IMR-90 (cell line): ENCODE data around the gene NPAS3. TPM values are rescaled to one million over a fixed set of nuclear protein-coding genes. Genes with fewer than 3 reads are reported as not detected.

ENCODE experiments used
- ATAC-seq: fragments of 200-7000 bp; cut with Tn5 transposase; 2 replicates; pipeline ENCODE4 v1.9.1; 2020; ENCODE audit warnings: low read depth, mild to moderate bottlenecking, moderate library complexity
- BruUV-seq: library from RNA; stranded (reverse); fragments of 400-500 nt; replicated peaks from 2 replicates; lab custom pipeline; 2021; lab: Mats Ljungman, UMichigan
- CTCF ChIA-PET: fragments of 300-600 bp; formaldehyde crosslinking; extraction: SDS; loops from one replicate; lab custom pipeline; 2021; ENCODE audit warnings: antibody characterized with exemption; lab: Yijun Ruan, JAX
- POLR2A ChIA-PET: fragments of 300-600 bp; sonication (Branson Sonifier 250); formaldehyde crosslinking; loops from one replicate; lab custom pipeline; 2022; ENCODE audit warnings: antibody characterized with exemption; ENCODE audit not compliant: unreplicated experiment; lab: Charles Lee
- DNase-seq: peaks from one replicate; pipeline ENCODE4 v3.0.0; 2013
- H2AFZ ChIP-seq: replicated peaks from 2 replicates; pipeline ENCODE3; 2013; ENCODE audit warnings: low read length, mild to moderate bottlenecking; ENCODE audit not compliant: poor library complexity
- H2AK5ac ChIP-seq: 2 replicates; pipeline ENCODE4 v1.6.1; 2013; ENCODE audit warnings: low read depth, low read length, inconsistent platforms
- H2AK9ac ChIP-seq: replicated peaks from 2 replicates; pipeline ENCODE3; 2013; ENCODE audit warnings: mild to moderate bottlenecking, low read depth, low read length, moderate library complexity; ENCODE audit not compliant: poor library complexity
- H2BK120ac ChIP-seq: 2 replicates; pipeline ENCODE4 v1.6.1; 2013; ENCODE audit warnings: low read depth, low read length, inconsistent platforms
- H2BK15ac ChIP-seq: 3 replicates; pipeline ENCODE4 v1.6.1; 2013; ENCODE audit warnings: low read depth, low read length, inconsistent platforms
- H2BK20ac ChIP-seq: 2 replicates; pipeline ENCODE4 v1.6.1; 2013; ENCODE audit warnings: low read depth, mild to moderate bottlenecking, inconsistent platforms, low read length, moderate library complexity
- H2BK5ac ChIP-seq: 2 replicates; pipeline ENCODE4 v1.6.1; 2013; ENCODE audit warnings: mild to moderate bottlenecking, low read depth, low read length, inconsistent platforms; ENCODE audit not compliant: poor library complexity, severe bottlenecking
- H3K14ac ChIP-seq: replicated peaks from 2 replicates; pipeline ENCODE4 v1.6.1; 2013; ENCODE audit warnings: low read depth, low read length, inconsistent platforms
- H3K18ac ChIP-seq: 2 replicates; pipeline ENCODE4 v1.6.1; 2013; ENCODE audit warnings: low read depth, low read length, control low read depth
- H3K23ac ChIP-seq: 2 replicates; pipeline ENCODE4 v1.6.1; 2013; ENCODE audit warnings: low read depth, low read length, inconsistent platforms
- H3K27ac ChIP-seq: 2 replicates; pipeline ENCODE4 v1.5.1; 2013; ENCODE audit warnings: mild to moderate bottlenecking, control low read depth, low read length; ENCODE audit not compliant: insufficient read depth
- H3K27me3 ChIP-seq: 2 replicates; pipeline ENCODE4 v1.6.1; 2013; ENCODE audit warnings: low read length; ENCODE audit not compliant: control insufficient read depth, insufficient read depth
- H3K36me3 ChIP-seq: 2 replicates; pipeline ENCODE4 v1.6.1; 2013; ENCODE audit warnings: low read length, mixed read lengths; ENCODE audit not compliant: control insufficient read depth, insufficient read depth
- H3K4ac ChIP-seq: 2 replicates; pipeline ENCODE4 v1.6.1; 2013; ENCODE audit warnings: low read depth, low read length, inconsistent platforms
- H3K4me1 ChIP-seq: 2 replicates; pipeline ENCODE4 v1.6.1; 2013; ENCODE audit warnings: low read length, mixed read lengths; ENCODE audit not compliant: control insufficient read depth, insufficient read depth
- H3K4me2 ChIP-seq: 2 replicates; pipeline ENCODE4 v1.6.1; 2013; ENCODE audit warnings: low read depth, mild to moderate bottlenecking, control low read depth, low read length, moderate library complexity
- H3K4me3 ChIP-seq: 2 replicates; pipeline ENCODE4 v1.5.1; 2013; ENCODE audit warnings: low read depth, mild to moderate bottlenecking, control low read depth, low read length, moderate library complexity; ENCODE audit not compliant: insufficient read depth
- H3K56ac ChIP-seq: 2 replicates; pipeline ENCODE4 v1.6.1; 2013; ENCODE audit warnings: low read length, inconsistent platforms; ENCODE audit not compliant: insufficient read depth; ENCODE audit errors: extremely low read depth
- H3K79me1 ChIP-seq, 2 experiments: 2 replicates each; pipeline ENCODE4 v1.6.1; 2013; ENCODE audit warnings: low read length in 2 of 2, inconsistent platforms in 1 of 2, low read depth in 1 of 2
- H3K9ac ChIP-seq: 2 replicates; pipeline ENCODE4 v1.6.1; 2013; ENCODE audit warnings: low read depth, low read length, control low read depth
- H3K9me1 ChIP-seq: 2 replicates; pipeline ENCODE4 v1.6.1; 2013; ENCODE audit warnings: low read length, inconsistent platforms; ENCODE audit not compliant: insufficient read depth
- H3K9me3 ChIP-seq: 2 replicates; pipeline ENCODE4 v1.6.1; 2013; ENCODE audit warnings: low read length; ENCODE audit not compliant: control insufficient read depth, insufficient read depth
- H4K20me1 ChIP-seq: 2 replicates; pipeline ENCODE4 v1.6.1; 2013; ENCODE audit warnings: low read length, inconsistent platforms; ENCODE audit not compliant: insufficient read depth
- H4K5ac ChIP-seq: 2 replicates; pipeline ENCODE4 v1.6.1; 2013; ENCODE audit warnings: mild to moderate bottlenecking, low read depth, low read length, control low read depth
- H4K8ac ChIP-seq, 2 experiments: 2 replicates each; pipeline ENCODE4 v1.6.1; 2013; ENCODE audit warnings: low read depth in 2 of 2, low read length in 2 of 2, control low read depth in 1 of 2, inconsistent platforms in 1 of 2
- H4K91ac ChIP-seq: 2 replicates; pipeline ENCODE4 v1.6.1; 2013; ENCODE audit warnings: low read depth, low read length, inconsistent platforms; ENCODE audit not compliant: insufficient read depth
- CEBPB ChIP-seq: IDR thresholded peaks from 2 replicates; pipeline ENCODE4 v1.6.1; 2012; ENCODE audit warnings: low read depth, low read length, improper control_type of control experiment
- CTCF ChIP-seq: conservative IDR thresholded peaks from 2 replicates; pipeline ENCODE4 v1.5.1; 2012; ENCODE audit warnings: mild to moderate bottlenecking, low read depth, low read length, improper control_type of control experiment
- MXI1 ChIP-seq: IDR thresholded peaks from 2 replicates; pipeline ENCODE4 v1.6.1; 2012; ENCODE audit warnings: low read depth, mild to moderate bottlenecking, low read length, moderate library complexity, borderline replicate concordance
- RCOR1 ChIP-seq: IDR thresholded peaks from 2 replicates; pipeline ENCODE4 v1.6.1; 2012; ENCODE audit warnings: mild to moderate bottlenecking, low read length, improper control_type of control experiment; ENCODE audit not compliant: insufficient replicate concordance
- SMC3 ChIP-seq: fragments of 150-350 bp; IDR thresholded peaks from 2 replicates; pipeline ENCODE4 v1.6.1; 2016; ENCODE audit warnings: low read depth, mild to moderate bottlenecking, antibody characterized with exemption, low read length, moderate library complexity
- USF2 ChIP-seq: fragments of 150-350 bp; IDR thresholded peaks from 2 replicates; pipeline ENCODE4 v1.6.1; 2017; ENCODE audit warnings: mild to moderate bottlenecking, antibody characterized with exemption, low read length, low read depth
- WGBS, 2 experiments: methylation state at CpG; one replicate each; pipeline versions ENCODE4 v1.1.5 to v1.1.7; 2013; ENCODE audit warnings: missing lambda C conversion rate in 2 of 2; ENCODE audit not compliant: insufficient read length in 1 of 2; ENCODE audit errors: extremely low coverage in 2 of 2; 5-methylcytosine and 5-hydroxymethylcytosine counted together
- dilution Hi-C: fragments of 300-500 bp; cut with HindIII; formaldehyde crosslinking; loops from one replicate; pipeline ENCODE4 v1.14.3; 2018; ENCODE audit warnings: low sequenced_read_pairs; ENCODE audit not compliant: unreplicated experiment
- in situ Hi-C: fragments of 300-500 bp; cut with MboI; formaldehyde crosslinking; loops from 3 replicates; pipeline ENCODE4 v1.14.3; 2019; ENCODE audit warnings: low sequenced_read_pairs, inconsistent platforms, mixed read lengths
- intact Hi-C: fragments of 100-400 bp; cut with micrococcal nuclease; formaldehyde crosslinking; loops from 2 replicates; pipeline ENCODE4 v1.10.0; 2022
- polyA plus RNA-seq, 3 experiments: library from polyadenylated mRNA; depleted of rRNA; stranded (reverse); fragments of >200 nt; gene quantifications; 2 replicates each; pipeline ENCODE4 v1.2.3, GENCODE V29; 2012; ENCODE audit warnings: low replicate concordance in 1 of 3
- total RNA-seq: library from RNA; depleted of rRNA; stranded (reverse); fragments of >200 nt; gene quantifications from 2 replicates; pipeline ENCODE4 v1.2.3, GENCODE V29; 2012

Gene NPAS3
- total and polyA plus RNA-seq, 2 of the 4 experiments (the other 2 are of a cell fraction): not detected

- Histone ChIP-seq H3K4me3 (no peak overlapping the region), H2AK5ac (no peak overlapping the region), H3K9me3 (no peaks in the 10 kb centered on the region), H4K5ac (no peak overlapping the region), H3K27me3 (no peaks in the 10 kb centered on the region), H2BK15ac (no peak overlapping the region), H2AFZ (no peak overlapping the region), H3K14ac (no peak overlapping the region), H3K4me2 (no peak overlapping the region), H2BK20ac (no peak overlapping the region), H4K8ac (no peak overlapping the region), H3K56ac (no peak overlapping the region), H3K4me1 (no peaks in the 10 kb centered on the region), H2BK5ac (no peak overlapping the region), H3K9ac (no peak overlapping the region), H3K23ac (no peak overlapping the region), H3K9me1 (no peaks in the 10 kb centered on the region), H3K4ac (no peak overlapping the region), H2AK9ac (no peak overlapping the region), H3K36me3 (no peaks in the 10 kb centered on the region), H3K79me1 (no peaks in the 10 kb centered on the region), H2BK120ac (no peak overlapping the region), H4K91ac (no peak overlapping the region), H4K20me1 (no peaks in the 10 kb centered on the region), H3K27ac (no peak overlapping the region), H3K18ac (no peak overlapping the region)
- ATAC-seq: no peak
- no peak for TF ChIP-seq SMC3
- TF ChIP-seq USF2: no peak
- TF ChIP-seq RCOR1: no peak
- no peak for TF ChIP-seq CEBPB
- no peak for TF ChIP-seq MXI1
- TF ChIP-seq CTCF: no peak
- CTCF ChIA-PET: no interaction called here
- WGBS, 2 experiments: 0% methylated on average over 1 of the region's 7 CpGs; no CpG with 5 or more reads in 1 of the 2 experiments
- intact Hi-C loops: no loop called here
- DNase-seq: no peak
- dilution Hi-C loops: no loop called here
- POLR2A ChIA-PET: no interaction called here
- in situ Hi-C loops: no loop called here
- no TSS peak for BruUV-seq
Observed at GRCh38 chr14:33767586-33768457, 829.1 kb downstream of the NPAS3 start.
